Measurements from ENCODE around the gene RAD51B.
"Not testable (repeated sequence)": the region's sequence is repeated elsewhere in the genome, so short reads cannot be mapped to it uniquely, and the experiment has no call there.

Gene RAD51B

DNA sequence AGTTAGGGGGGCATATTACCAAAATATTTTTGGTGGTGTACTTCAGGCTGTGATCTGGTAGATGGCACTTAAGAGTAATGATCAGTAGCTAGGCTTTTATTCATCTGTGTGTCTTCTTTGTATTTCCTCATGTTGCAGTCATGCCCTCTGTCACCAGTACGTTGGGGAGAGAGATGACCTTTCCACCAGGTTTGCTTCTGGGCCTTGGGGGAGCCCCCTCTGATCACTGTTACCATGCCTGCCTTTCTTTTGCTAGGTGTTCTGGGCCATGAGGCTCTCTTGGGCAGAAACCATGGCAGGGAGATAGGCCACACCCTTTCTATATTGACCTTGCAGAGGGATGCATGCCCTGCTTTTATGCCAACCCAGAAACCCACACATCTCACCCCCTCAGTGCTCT is 208.5 kb downstream of the RAD51B start:
- Histone ChIP-seq H3K4me3 (ENCODE audit: low read depth, low read length) (no peak overlapping the region), H3K27ac (no peak overlapping the region), H3K27me3 (replicated peaks) (no peaks in the 10 kb centered on the region), H3K36me3 (replicated peaks) (no peaks in the 10 kb centered on the region)
- TF ChIP-seq, protein P1, sequence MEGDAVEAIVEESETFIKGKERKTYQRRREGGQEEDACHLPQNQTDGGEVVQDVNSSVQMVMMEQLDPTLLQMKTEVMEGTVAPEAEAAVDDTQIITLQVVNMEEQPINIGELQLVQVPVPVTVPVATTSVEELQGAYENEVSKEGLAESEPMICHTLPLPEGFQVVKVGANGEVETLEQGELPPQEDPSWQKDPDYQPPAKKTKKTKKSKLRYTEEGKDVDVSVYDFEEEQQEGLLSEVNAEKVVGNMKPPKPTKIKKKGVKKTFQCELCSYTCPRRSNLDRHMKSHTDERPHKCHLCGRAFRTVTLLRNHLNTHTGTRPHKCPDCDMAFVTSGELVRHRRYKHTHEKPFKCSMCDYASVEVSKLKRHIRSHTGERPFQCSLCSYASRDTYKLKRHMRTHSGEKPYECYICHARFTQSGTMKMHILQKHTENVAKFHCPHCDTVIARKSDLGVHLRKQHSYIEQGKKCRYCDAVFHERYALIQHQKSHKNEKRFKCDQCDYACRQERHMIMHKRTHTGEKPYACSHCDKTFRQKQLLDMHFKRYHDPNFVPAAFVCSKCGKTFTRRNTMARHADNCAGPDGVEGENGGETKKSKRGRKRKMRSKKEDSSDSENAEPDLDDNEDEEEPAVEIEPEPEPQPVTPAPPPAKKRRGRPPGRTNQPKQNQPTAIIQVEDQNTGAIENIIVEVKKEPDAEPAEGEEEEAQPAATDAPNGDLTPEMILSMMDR (IDR thresholded peaks at IDR 0.05; ENCODE audit: low read depth, low read length, missing control alignments), result no peak
- no peak for DNase-seq
- in situ Hi-C loops (cut with HindIII; ENCODE audit: low pct_ligation_motif_present, low sequenced_read_pairs), result no loop called here

DNA sequence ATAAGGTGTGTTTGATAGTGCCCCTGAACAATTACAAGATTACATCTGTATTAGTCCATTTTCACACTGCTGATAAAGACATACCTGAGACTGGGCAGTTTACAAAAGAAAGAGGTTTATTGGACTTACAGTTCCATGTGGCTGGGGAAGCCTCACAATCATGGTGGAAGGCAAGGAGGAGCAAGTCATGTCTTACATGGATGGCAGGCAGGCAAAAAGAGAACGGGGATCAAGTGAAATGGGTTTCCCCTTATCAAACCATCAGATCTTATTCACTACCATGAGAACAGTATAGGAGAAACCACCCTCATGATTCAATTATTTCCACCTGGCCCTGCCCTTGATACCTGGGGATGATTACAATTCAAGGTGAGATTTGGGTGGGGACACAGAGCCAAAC is 211.4 kb downstream of the RAD51B start:
- in situ Hi-C loops (cut with HindIII; ENCODE audit: low pct_ligation_motif_present, low sequenced_read_pairs); H3K36me3 ChIP-seq (replicated peaks); H3K27ac ChIP-seq; DNase-seq; H3K4me3 ChIP-seq (ENCODE audit: low read depth, low read length); H3K27me3 ChIP-seq (replicated peaks): not testable (repeated sequence)

DNA sequence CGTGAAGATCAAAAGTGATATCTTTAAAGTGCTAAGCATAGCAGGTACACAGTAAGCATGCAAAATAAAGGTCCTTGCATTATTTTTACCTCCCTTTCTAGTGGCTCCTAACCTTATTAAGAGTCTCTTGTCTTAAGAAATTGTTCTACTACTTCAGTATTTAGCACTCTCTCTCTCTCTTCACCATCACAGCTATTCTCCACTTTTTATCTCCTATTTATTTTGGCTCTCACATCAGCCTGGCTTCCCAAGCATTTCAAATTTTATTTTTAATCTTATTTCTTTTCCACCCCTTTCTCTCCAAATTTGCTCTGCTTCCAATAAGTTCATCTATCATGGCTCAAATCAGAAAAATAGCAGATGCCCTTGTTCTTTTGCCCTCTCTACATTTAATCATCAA is 212.6 kb downstream of the RAD51B start:
- Histone ChIP-seq H3K36me3 (replicated peaks) (no peaks in the 10 kb centered on the region), H3K4me3 (ENCODE audit: low read depth, low read length) (no peak overlapping the region), H3K27me3 (replicated peaks) (no peaks in the 10 kb centered on the region), H3K27ac (no peak overlapping the region)
- in situ Hi-C loops (cut with HindIII; ENCODE audit: low pct_ligation_motif_present, low sequenced_read_pairs), result no loop called here
- DNase-seq, result no peak
- TF ChIP-seq, protein P1 (IDR thresholded peaks at IDR 0.05; ENCODE audit: low read depth, low read length, missing control alignments), result no peak

DNA sequence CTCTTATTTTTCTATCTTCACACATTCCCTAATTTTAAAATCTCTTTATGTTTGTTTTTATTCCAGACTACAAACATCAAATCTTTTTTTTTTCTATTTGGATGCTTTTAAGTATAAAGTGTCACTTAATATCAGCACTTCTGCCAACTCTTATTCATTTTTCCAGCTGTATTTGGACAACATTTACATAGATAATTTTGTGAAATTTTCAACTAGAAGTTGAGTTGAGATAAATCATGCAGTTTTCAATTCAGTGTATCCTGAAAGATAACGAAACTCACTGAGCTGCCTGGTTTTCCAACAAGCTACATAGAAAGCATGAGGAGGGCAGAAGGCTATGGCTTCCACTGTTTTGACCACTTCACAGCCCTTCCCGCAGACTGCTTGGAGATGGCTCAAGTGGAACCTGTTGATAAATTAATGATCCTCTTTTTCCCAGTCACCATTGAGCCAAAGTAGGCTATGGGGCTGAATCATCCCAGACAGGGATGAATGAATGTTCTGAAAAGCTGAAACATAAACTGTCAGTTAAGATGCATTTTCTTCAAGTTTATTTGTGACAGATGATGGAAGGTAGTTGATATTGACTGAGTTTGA is 213.9 kb downstream of the RAD51B start:
- H3K27me3 ChIP-seq (replicated peaks), result no peaks in the 10 kb centered on the region
- TF ChIP-seq, protein P1 (IDR thresholded peaks at IDR 0.05; ENCODE audit: low read depth, low read length, missing control alignments), result no peak
- H3K36me3 ChIP-seq (replicated peaks), result no peaks in the 10 kb centered on the region
- DNase-seq, result no peak
- H3K27ac ChIP-seq, result no peak overlapping the region
- in situ Hi-C loops (cut with HindIII; ENCODE audit: low pct_ligation_motif_present, low sequenced_read_pairs), result no loop called here
- no peak overlapping the region for H3K4me3 ChIP-seq (ENCODE audit: low read depth, low read length)

DNA sequence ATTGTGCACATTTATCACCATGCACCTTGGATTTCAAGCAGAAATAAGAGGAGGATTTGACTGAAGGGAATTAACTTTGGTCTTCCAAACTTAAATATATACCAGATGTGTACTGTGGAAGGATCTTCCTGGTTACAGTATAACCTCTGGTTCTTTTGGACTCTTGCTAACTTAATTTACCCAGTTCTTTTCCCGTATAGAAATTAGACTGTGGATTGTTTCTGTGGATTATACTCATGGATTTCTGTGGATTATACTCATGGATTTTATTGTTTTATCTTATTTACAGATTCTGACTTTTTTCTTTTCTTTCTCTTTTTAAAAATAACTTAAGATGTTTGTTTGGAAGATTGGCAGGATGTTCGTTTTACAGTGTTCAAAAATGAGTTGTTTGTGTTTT is 215.3 kb downstream of the RAD51B start:
- DNase-seq, result no peak
- in situ Hi-C loops (cut with HindIII; ENCODE audit: low pct_ligation_motif_present, low sequenced_read_pairs), result no loop called here
- no peak overlapping the region for H3K27ac ChIP-seq
- H3K27me3 ChIP-seq (replicated peaks), result no peaks in the 10 kb centered on the region
- H3K36me3 ChIP-seq (replicated peaks), result no peaks in the 10 kb centered on the region
- TF ChIP-seq, protein P1 (IDR thresholded peaks at IDR 0.05; ENCODE audit: low read depth, low read length, missing control alignments), result no peak
- H3K4me3 ChIP-seq (ENCODE audit: low read depth, low read length), result no peak overlapping the region

DNA sequence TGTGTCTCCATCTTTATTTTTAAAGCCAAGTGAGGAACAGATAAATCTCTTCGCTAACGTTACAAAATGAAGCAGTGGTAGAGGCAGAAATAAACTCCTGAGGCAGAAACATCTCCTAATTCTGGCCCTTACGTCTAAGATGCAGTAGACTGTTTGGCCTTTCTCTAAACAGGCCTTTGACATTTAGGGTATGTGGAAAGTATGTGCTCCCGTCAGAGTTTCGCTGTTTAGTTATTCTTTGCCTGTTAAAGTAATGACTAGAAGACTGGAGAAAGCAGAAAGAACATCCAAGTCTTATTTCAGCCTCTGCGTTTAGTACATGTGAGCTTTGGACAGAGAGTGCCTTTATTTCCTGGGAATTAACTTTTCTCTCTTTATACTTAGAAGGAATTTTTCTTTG is 216.6 kb downstream of the RAD51B start:
- no peaks in the 10 kb centered on the region for H3K27me3 ChIP-seq (replicated peaks)
- no peak overlapping the region for H3K27ac ChIP-seq
- no peaks in the 10 kb centered on the region for H3K36me3 ChIP-seq (replicated peaks)
- no peak for DNase-seq
- in situ Hi-C loops (cut with HindIII; ENCODE audit: low pct_ligation_motif_present, low sequenced_read_pairs), result no loop called here
- TF ChIP-seq, protein P1 (IDR thresholded peaks at IDR 0.05; ENCODE audit: low read depth, low read length, missing control alignments), result no peak
- no peak overlapping the region for H3K4me3 ChIP-seq (ENCODE audit: low read depth, low read length)
